Measurements from ENCODE around the gene SLC25A25.
"Not testable (repeated sequence)": the region's sequence is repeated elsewhere in the genome, so short reads cannot be mapped to it uniquely, and the experiment has no call there.

GRCh38 chr9:128045409-128045808, 22.6 kb upstream of the SLC25A25 start:
- TF ChIP-seq EZH2phosphoT487 (IDR thresholded peaks at IDR 0.05; ENCODE audit: insufficient read depth, low read depth); EZH2 (IDR thresholded peaks at IDR 0.05; ENCODE audit: insufficient read depth, poor library complexity, severe bottlenecking): not testable (repeated sequence)
